SU-DHL-6 (cell line): ENCODE results near the gene KRT4.

Experiments
- CTCF ChIP-seq: fragments of 200-600 bp; sonication (generic); IDR thresholded peaks from one replicate; pipeline ENCODE4 v1.5.1; 2017; ENCODE audit warnings: antibody characterized with exemption, mild to moderate bottlenecking, low read length, moderate library complexity; ENCODE audit not compliant: insufficient read depth, poor library complexity, severe bottlenecking
- EZH2phosphoT487 ChIP-seq: fragments of 200-600 bp; sonication (generic), shearing (Covaris generic); conservative IDR thresholded peaks from 2 replicates; pipeline ENCODE4 v1.6.1; 2018; ENCODE audit warnings: mild to moderate bottlenecking, antibody characterized with exemption, low read length, moderate library complexity, mixed read lengths

GRCh38 chr12:52798671-52799504, 15.0 kb downstream of the KRT4 start:
- TF ChIP-seq CTCF (no peak), EZH2phosphoT487 (no peak)
